ENCODE data around the gene PPP1R9B. TPM values are rescaled to one million over a fixed set of nuclear protein-coding genes. Genes with fewer than 3 reads are reported as not detected.

Gene PPP1R9B
- total RNA-seq, 1 experiment from 2014 or later = 61.3 TPM

DNA sequence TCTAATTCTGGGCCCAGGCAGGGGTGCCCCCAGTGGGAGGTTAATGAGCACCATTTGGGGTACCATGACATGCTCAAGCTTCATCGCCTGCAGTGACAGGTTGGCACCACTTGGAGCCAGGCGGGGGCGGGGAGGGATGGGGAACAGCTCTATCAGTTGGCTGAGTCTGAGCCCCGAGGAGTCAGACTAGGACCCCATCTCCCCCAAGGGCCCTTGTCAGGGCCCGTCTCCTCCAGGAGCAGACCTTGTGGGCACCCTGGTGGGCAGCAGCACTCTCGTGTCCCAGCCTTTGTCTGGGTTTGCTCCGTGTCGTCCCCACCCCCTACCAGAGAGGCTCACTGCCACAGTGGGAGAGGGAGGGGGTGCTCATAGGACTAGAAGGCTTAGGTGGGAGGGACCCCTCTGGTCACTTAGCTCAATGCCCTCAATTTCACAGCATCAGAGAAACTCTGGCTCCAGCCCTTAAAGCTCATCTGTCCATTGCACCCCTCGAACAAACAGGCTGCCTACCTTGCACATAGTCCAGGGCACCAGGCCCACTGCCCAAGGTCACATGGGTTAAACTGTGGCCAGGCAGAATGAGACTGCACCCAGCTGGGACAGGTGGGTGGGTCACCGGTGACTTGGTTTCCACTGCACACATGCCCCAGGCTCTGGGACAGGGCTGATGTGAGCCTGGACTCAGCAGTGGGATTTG lies 4.1 kb downstream of the PPP1R9B start:
- CTCF ChIA-PET = no interaction called here
- H3K27me3 ChIP-seq (replicated peaks; ENCODE audit: insufficient read depth, low read depth, low read length, poor library complexity) = no peaks in the 10 kb centered on the region
- peak; percentile 29; the same call in 1 of the 2 replicates for TF ChIP-seq CTCF (conservative IDR thresholded peaks at IDR 0.05; ENCODE audit: low read depth, low read length)
- TF ChIP-seq EZH2 (IDR thresholded peaks at IDR 0.05; ENCODE audit: borderline replicate concordance, low read depth, low read length, poor library complexity, severe bottlenecking) = no peak
- no peak overlapping the region for H3K27ac ChIP-seq (ENCODE audit: low read depth, low read length, poor library complexity, severe bottlenecking)
- H3K36me3 ChIP-seq (ENCODE audit: insufficient read depth, low read length, poor library complexity, severe bottlenecking) = peaks cover 42% of the 10 kb centered on the region
- BruUV-seq (replicated peaks) = no TSS peak
- H3K4me1 ChIP-seq (ENCODE audit: insufficient read depth, low read length, poor library complexity, severe bottlenecking) = peaks cover 23% of the 10 kb centered on the region
- H3K9me3 ChIP-seq (ENCODE audit: low read depth, low read length, poor library complexity, severe bottlenecking) = no peaks in the 10 kb centered on the region
- intact Hi-C loops (cut with micrococcal nuclease; ENCODE audit: unreplicated experiment) = no loop called here
- DNase-seq (ENCODE audit: low spot score) = no peak
- peak overlapping the region; percentile 82 for H3K4me3 ChIP-seq (ENCODE audit: low read depth, low read length, poor library complexity, severe bottlenecking)
- POLR2A ChIA-PET (ENCODE audit: low non-redundant PET) = interaction anchor here (0.6 kb wide), 1 partner anchor 35 kb away, joined by 3 read pairs; no protein-coding TSS in a partner anchor

DNA sequence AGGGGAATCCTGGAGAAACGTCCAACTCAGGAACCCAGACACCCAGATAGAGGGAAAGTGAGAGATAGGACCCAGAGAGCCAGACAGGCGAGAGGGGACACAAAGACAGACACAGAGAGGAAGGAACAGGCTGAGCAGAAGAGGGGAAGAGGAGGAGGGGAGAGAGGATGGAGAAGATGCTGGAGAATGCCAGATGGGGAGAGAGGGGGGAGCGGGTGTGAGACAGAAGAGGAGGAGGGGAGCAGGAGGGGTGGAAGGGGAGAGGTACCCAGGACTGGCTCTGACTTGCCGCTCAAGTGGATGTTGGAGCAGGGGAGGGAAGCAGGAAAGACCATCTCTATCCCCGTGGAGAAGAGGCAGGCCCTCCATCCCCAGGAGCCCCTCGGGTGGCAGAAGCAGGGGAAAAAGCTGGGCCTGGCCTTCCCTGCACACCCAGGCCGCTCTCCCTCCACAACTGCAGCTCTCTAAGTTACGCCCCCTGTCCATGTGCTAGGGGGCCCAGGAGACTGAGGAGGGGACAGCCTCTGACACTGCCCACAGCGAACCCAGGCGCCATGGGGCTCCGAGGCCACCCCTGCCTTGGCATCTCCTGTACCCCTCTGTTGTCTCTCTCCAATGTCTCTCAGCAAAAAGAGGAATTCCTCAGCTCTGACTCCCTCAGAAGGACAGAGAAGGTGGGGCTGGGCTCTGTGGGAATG lies 4.8 kb downstream of the PPP1R9B start:
- peaks cover 49% of the 10 kb centered on the region for H3K36me3 ChIP-seq (ENCODE audit: insufficient read depth, low read length, poor library complexity, severe bottlenecking)
- POLR2A ChIA-PET (ENCODE audit: low non-redundant PET) = interaction anchor here (0.6 kb wide), 1 partner anchor 36 kb away, joined by 3 read pairs; no protein-coding TSS in a partner anchor
- no TSS peak for BruUV-seq (replicated peaks)

More for the DNA sequence above, 4.8 kb downstream of the PPP1R9B start:
- intact Hi-C loops (cut with micrococcal nuclease; ENCODE audit: unreplicated experiment) = no loop called here
- CTCF ChIA-PET = no interaction called here
- H3K4me3 ChIP-seq (ENCODE audit: low read depth, low read length, poor library complexity, severe bottlenecking) = no peak overlapping the region
- no peaks in the 10 kb centered on the region for H3K27me3 ChIP-seq (replicated peaks; ENCODE audit: insufficient read depth, low read depth, low read length, poor library complexity)
- H3K27ac ChIP-seq (ENCODE audit: low read depth, low read length, poor library complexity, severe bottlenecking) = no peak overlapping the region
- TF ChIP-seq EZH2 (IDR thresholded peaks at IDR 0.05; ENCODE audit: borderline replicate concordance, low read depth, low read length, poor library complexity, severe bottlenecking) = no peak
- TF ChIP-seq CTCF (conservative IDR thresholded peaks at IDR 0.05; ENCODE audit: low read depth, low read length) = no peak
- no peak for DNase-seq (ENCODE audit: low spot score)
- no peaks in the 10 kb centered on the region for H3K9me3 ChIP-seq (ENCODE audit: low read depth, low read length, poor library complexity, severe bottlenecking)
- peaks cover 23% of the 10 kb centered on the region for H3K4me1 ChIP-seq (ENCODE audit: insufficient read depth, low read length, poor library complexity, severe bottlenecking)
